Heart left ventricle (tissue), 16 donors: ENCODE measurements around the gene ARHGEF28. TPM values are rescaled to one million over a fixed set of nuclear protein-coding genes. Genes with fewer than 3 reads are reported as not detected.

ENCODE experiments used
- ATAC-seq, 4 donors: fragments of 200-7000 bp; cut with Tn5 transposase; one replicate each; pipeline ENCODE4 v1.9.1; 2020 to 2022; ENCODE audit warnings: moderate library complexity in 4 of 4, mild to moderate bottlenecking in 3 of 4, moderate number of reproducible peaks in 1 of 4
- DNase-seq, 5 donors: peaks; one replicate each; pipeline ENCODE4 v3.0.0-alpha.2; 2020
- H3K27ac ChIP-seq, 12 donors: fragments of 200-600 bp; sonication (generic) in 4 of 12; one replicate each; pipeline versions ENCODE4 v1.5.0 to v1.8.0; 2016 to 2022; ENCODE audit warnings: mild to moderate bottlenecking in 2 of 12
- H3K27me3 ChIP-seq, 9 donors: fragments of 200-600 bp; sonication (generic) in 2 of 9; one replicate each; pipeline versions ENCODE4 v1.5.1 to v1.8.0; 2016 to 2022; ENCODE audit warnings: mild to moderate bottlenecking in 3 of 9
- H3K36me3 ChIP-seq, 9 donors: fragments of 200-600 bp; sonication (generic) in 2 of 9; one replicate each; pipeline versions ENCODE4 v1.5.0 to v1.8.0; 2018 to 2022; ENCODE audit warnings: mild to moderate bottlenecking in 2 of 9
- H3K4me1 ChIP-seq, 12 donors: fragments of 200-600 bp; sonication (generic) in 4 of 12; one replicate each; pipeline versions ENCODE4 v1.5.0 to v1.8.0; 2016 to 2022; ENCODE audit warnings: mild to moderate bottlenecking in 3 of 12
- H3K4me3 ChIP-seq, 12 donors: fragments of 200-600 bp; sonication (generic) in 4 of 12; one replicate each; pipeline versions ENCODE4 v1.5.0 to v1.8.0; 2017 to 2022; ENCODE audit warnings: mild to moderate bottlenecking in 9 of 12, moderate library complexity in 4 of 12
- H3K9me3 ChIP-seq, 12 donors: fragments of 200-600 bp; sonication (generic) in 4 of 12; one replicate each; pipeline versions ENCODE4 v1.5.0 to v1.8.0; 2016 to 2022; ENCODE audit warnings: mild to moderate bottlenecking in 1 of 12
- POLR2A ChIP-seq, 2 donors: fragments of 450-650 bp; IDR thresholded peaks; one replicate each; pipeline ENCODE4 v1.6.1; 2017; ENCODE audit warnings: antibody characterized with exemption in 2 of 2, mild to moderate bottlenecking in 2 of 2, moderate library complexity in 2 of 2
- WGBS, 4 donors: extraction: QIAGEN DNeasy Blood & Tissue Kit in 2 of 4; methylation state at CpG; one replicate each; pipeline versions ENCODE4 v1.1.5 to v1.1.7; 2013 to 2018; 5-methylcytosine and 5-hydroxymethylcytosine counted together
- intact Hi-C, 10 donors: fragments of 100-400 bp; cut with DNase I; formaldehyde crosslinking; loops; one replicate each; pipeline versions ENCODE4 v1.11.1 to v1.14.2; 2022
- polyA plus RNA-seq, 2 donors: library from polyadenylated mRNA; stranded (reverse); fragments of 200-250 nt; gene quantifications; one replicate each; pipeline ENCODE4 v1.2.3, GENCODE V29; 2013
- total RNA-seq, 9 donors: library from RNA; depleted of rRNA in 2 of 9; stranded (reverse); fragments of >200 nt in 2 of 9; fragmentation: NEBNext Ultra II Directional in 3 of 9; extraction: Animal tissue kit (Norgen Biotek cat#: 25700) in 3 of 9; gene quantifications; one replicate each; pipeline versions ENCODE4 v1.1.0 to v1.2.4, GENCODE V29; 2016 to 2023
- TF ChIP-seq, protein P1 (sequence below), 12 donors: fragments of 200-600 bp; sonication (generic) in 4 of 12; IDR thresholded peaks; one replicate each; pipeline versions ENCODE4 v1.5.0 to v1.8.0; 2018 to 2022; ENCODE audit warnings: antibody characterized with exemption in 12 of 12, mild to moderate bottlenecking in 5 of 12
- donor health status: ischemic (EF 13 %, LVEDD 7.1; RV severe dilation, severe dysfunction).
- donor health status: healthy with polysubstance abuse.
- donor health status: DM: no; HTN: yes; CAD: no.
- donor health status: DM: no; HTN: no; CAD: no.
- donor health status: ischemic (EF 25% LVEDD 6.9; RV normal size, moderate dysfunction).
- donor health status: ischemic (EF 25% LVEDD 5.7; RV mildly dilated, moderate dysfunction).
- donor health status: healthy.
- donor health status: DM: yes; HTN: yes; CAD: no.
- donor health status: ischemic (EF 35%, LVEDD 5.7; RV mildly dilated, moderate dysfunction).
- donor health status: nonischemic (EF 11% LVEDD 7.7; RV severe dilation, severe dysfunction).
- donor health status: DM: yes; HTN: yes; CAD: no.
- donor health status: PGD.
- donor health status: ischemic (EF 29% LVEDD 5.4; RV normal size, mild dysfunction).
- donor health status: nonischemic (EF 23%, LVEDD 6.1; RV moderate dilation, normal function).

ARHGEF28 gene
- total and polyA plus RNA-seq, 11 donors: 0.51 to 7.7 (median 1.7) TPM

DNA sequence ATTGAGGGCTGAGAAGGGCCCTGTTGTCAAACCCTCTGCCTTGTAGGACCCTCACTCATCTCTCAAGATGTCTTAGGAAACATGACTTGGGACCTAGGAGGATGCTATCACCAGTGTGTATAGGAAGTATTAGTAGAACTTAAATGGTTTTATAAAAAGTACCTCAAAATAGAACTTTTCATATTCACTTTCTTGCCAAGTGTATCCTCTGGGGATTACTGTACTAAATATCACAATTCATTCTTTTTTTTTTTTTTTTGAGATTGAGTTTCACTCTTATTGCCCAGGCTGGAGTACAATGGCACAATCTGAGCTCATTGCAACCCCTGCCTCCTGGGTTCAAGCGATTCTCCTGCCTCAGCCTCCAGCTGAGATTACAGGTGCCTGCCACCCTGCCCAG lies 56.2 kb downstream of the ARHGEF28 start:
- no peak for ATAC-seq
- intact Hi-C loops: no loop called here
- TF ChIP-seq POLR2A (IDR thresholded peaks at IDR 0.05): no peak
- TF ChIP-seq, protein P1, sequence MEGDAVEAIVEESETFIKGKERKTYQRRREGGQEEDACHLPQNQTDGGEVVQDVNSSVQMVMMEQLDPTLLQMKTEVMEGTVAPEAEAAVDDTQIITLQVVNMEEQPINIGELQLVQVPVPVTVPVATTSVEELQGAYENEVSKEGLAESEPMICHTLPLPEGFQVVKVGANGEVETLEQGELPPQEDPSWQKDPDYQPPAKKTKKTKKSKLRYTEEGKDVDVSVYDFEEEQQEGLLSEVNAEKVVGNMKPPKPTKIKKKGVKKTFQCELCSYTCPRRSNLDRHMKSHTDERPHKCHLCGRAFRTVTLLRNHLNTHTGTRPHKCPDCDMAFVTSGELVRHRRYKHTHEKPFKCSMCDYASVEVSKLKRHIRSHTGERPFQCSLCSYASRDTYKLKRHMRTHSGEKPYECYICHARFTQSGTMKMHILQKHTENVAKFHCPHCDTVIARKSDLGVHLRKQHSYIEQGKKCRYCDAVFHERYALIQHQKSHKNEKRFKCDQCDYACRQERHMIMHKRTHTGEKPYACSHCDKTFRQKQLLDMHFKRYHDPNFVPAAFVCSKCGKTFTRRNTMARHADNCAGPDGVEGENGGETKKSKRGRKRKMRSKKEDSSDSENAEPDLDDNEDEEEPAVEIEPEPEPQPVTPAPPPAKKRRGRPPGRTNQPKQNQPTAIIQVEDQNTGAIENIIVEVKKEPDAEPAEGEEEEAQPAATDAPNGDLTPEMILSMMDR (IDR thresholded peaks at IDR 0.05): no peak

GRCh38 chr5:73684691-73685090 lies 58.7 kb downstream of the ARHGEF28 start:
- intact Hi-C loops: no loop called here
- Histone ChIP-seq H3K9me3 (no peaks in the 10 kb centered on the region), H3K27me3 (no peaks in the 10 kb centered on the region), H3K36me3 (no peaks in the 10 kb centered on the region), H3K4me3 (no peak overlapping the region), H3K27ac (no peak overlapping the region), H3K4me1 (no peaks in the 10 kb centered on the region)
- TF ChIP-seq, protein P1 (IDR thresholded peaks at IDR 0.05): no peak
- TF ChIP-seq POLR2A (IDR thresholded peaks at IDR 0.05): no peak
- ATAC-seq (no peak), DNase-seq (no peak)
- WGBS, 4 donors: 79 to 85% (median 82%) methylated on average over 7 of the region's 7 CpGs

More for the DNA sequence above, 56.2 kb downstream of the ARHGEF28 start:
- Histone ChIP-seq H3K27me3 (no peaks in the 10 kb centered on the region), H3K36me3 (no peaks in the 10 kb centered on the region), H3K9me3 (no peaks in the 10 kb centered on the region), H3K4me1 (no peaks in the 10 kb centered on the region), H3K27ac (no peak overlapping the region), H3K4me3 (no peak overlapping the region)
- WGBS, 4 donors: 70 to 87% (median 85%) methylated on average over 1 of the region's 1 CpG
- DNase-seq: no peak

DNA sequence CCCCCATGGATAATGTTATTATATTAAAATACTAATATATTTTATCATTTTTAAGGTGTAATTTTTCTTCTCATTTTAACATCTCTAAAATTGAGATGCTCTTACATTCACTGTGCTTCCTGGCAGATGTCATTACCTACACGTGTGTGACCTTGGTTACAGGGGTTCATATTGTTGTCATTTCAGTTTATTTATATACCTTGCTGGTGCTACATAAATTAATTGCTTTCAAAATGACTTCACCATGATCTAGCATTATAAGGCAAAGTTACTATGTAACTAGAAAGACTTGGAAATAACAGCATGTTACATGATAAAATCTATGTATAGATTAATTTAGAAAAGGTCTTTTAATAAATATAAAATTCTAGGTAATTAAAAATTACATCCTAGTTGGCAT lies 60.9 kb downstream of the ARHGEF28 start:
- intact Hi-C loops: no loop called here
- no peaks in the 10 kb centered on the region for H3K36me3 ChIP-seq
- H3K4me3 ChIP-seq: no peak overlapping the region
- no peaks in the 10 kb centered on the region for H3K4me1 ChIP-seq
- H3K9me3 ChIP-seq: no peaks in the 10 kb centered on the region
- ATAC-seq: no peak
- H3K27ac ChIP-seq: no peak overlapping the region
- TF ChIP-seq, protein P1 (IDR thresholded peaks at IDR 0.05): no peak
- TF ChIP-seq POLR2A (IDR thresholded peaks at IDR 0.05): no peak
- H3K27me3 ChIP-seq: no peaks in the 10 kb centered on the region
- 54 to 68% (median 58%) methylated on average over 1 of the region's 1 CpG for WGBS, 4 donors
- no peak for DNase-seq

DNA sequence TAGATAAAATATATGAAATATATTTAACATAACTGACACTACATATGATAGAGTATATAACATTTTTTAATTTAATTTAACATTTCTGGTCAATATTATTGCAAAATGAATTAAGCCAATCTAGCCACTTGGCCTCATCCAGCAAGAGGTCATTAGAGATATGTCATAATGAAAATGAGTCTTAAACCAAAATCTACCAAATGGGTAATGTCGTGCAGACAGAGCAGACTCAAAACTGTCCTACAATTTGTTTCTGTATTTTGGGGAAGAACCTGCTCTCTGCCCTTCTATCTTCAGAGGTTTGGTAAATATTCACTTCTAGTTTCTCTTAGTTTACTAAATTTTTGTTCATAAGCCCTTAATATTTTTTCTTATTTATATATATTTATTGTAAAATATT lies 61.4 kb downstream of the ARHGEF28 start:
- intact Hi-C loops: no loop called here
- TF ChIP-seq, protein P1 (IDR thresholded peaks at IDR 0.05): no peak
- TF ChIP-seq POLR2A (IDR thresholded peaks at IDR 0.05): no peak
- Histone ChIP-seq H3K27me3 (no peaks in the 10 kb centered on the region), H3K4me1 (no peaks in the 10 kb centered on the region), H3K27ac (no peak overlapping the region), H3K36me3 (no peaks in the 10 kb centered on the region), H3K9me3 (no peaks in the 10 kb centered on the region), H3K4me3 (no peak overlapping the region)
- WGBS, 4 donors: 86 to 89% (median 88%) methylated on average over 1 of the region's 1 CpG
- ATAC-seq: no peak
- no peak for DNase-seq
